Pulmonary artery endothelial cell (primary cell): ENCODE measurements around the gene C8G. TPM values are rescaled to one million over a fixed set of nuclear protein-coding genes. Genes with fewer than 3 reads are reported as not detected.
A peak's percentile ranks its signal among the peaks of the same experiment; 100 is the strongest.

Source experiments
- DNase-seq: peaks from one replicate; pipeline ENCODE4 v3.0.0-alpha.2; 2011; ENCODE audit warnings: low read depth, low spot score
- total RNA-seq: library from RNA; depleted of rRNA; stranded (reverse); fragments of >200 nt; gene quantifications from 2 replicates; pipeline ENCODE4 v1.2.3, GENCODE V29; 2014

Gene C8G
- total RNA-seq, 1 donor from 2014 or later = not detected

GRCh38 chr9:136982232-136983051, 37.4 kb downstream of the C8G start, which contains the start of gene LCNL1:
TSS of gene LCNL1 (plus strand) at chr9:136982993. CDS start at chr9:136983587, 594 bp downstream.
- no peak for DNase-seq

GRCh38 chr9:136983167-136983566, 38.1 kb downstream of the C8G start:
- no peak for DNase-seq

DNA sequence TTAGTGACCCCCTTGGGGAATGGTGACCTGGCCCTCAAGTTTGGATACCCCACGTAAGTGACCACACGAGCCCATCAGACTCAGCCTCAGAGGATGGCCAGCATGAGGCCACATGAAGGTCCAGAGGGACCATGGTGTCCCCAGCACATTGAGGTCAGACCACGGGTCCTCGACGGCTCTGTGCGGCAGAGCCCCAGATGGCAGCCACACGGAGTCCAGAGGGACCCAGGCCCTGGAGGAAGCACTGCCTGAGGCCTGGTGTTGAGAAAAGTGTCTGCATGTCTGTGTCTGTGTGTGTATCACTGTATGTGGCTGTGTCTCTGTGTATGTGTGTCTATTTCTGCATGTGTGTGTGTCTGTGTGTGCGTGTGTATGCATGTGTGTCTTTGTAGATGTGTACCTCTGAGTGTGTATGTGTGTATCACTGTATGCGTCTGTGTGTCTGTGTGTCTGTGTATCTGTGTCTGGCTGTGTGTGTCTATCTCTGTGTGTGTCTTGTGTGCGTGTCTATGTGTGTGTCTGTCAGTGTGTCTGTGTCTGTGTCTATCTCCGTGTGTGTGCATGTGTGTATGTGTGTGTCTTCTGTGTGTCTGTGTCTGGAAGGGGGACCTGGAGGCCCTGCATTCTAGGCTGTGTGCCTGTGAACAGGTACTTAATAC, 38.7 kb downstream of the C8G start:
- DNase-seq = no peak

DNA sequence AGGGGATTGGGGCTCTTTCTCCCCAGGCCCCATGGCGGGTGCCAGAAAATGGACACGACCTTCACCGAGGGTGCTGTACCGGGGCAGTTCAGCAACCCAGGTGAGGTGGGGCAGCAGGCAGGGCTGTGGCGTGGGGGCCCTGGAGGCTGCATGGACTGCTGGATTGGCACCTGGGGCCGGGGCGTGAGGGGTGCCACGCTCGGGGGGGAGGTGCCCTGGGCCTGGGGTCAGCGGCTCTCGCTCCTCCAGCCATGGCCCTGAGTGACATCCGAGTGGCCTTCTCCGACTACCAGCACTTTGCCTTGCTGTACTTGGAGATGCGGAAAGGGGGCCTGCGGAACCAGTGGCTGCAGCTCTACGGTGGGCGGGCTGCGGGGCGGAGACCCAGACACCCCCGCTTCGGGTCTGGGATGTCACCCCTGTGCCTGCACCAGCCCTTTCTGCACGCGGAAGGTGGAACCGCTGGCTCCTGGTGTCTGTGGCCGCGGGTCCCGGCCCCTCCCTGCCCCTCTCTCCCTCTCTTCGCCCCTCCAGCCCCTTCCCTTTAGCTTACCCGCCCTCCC, 39.5 kb downstream of the C8G start:
- no peak for DNase-seq

DNA sequence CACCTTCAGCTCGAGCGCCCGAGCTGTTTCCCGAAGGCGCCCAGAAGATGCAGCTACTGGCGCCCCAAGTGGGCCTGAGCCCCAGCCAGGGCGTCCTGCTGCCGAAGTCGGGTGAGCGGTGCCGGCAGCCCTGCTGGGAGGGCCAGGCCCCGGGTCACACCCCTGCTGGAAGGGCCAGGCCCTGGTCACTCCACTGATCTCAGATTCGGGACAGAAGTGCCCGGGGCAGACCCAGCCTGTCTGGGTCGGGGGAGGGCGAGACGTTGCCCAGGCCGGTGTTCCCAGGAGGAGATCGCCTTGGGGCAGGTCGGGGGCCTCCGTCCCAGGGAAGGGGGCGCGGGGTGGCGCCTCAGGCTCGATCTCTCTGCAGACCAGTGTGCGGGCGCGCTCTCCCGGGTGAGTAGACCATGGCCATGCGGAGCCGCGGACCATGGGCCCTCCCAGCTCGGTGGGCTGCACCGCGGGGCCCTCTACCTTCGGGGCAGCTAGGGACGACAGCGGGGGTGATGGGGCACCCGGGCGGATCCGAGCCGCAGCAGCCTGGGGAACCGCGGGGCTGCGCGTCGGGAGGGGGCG, 40.1 kb downstream of the C8G start:
- DNase-seq = no peak

- no peak for DNase-seq
Observed at GRCh38 chr9:136985853-136986252, 40.8 kb downstream of the C8G start.

GRCh38 chr9:136988872-136989271, 43.8 kb downstream of the C8G start:
- DNase-seq = no peak

DNA sequence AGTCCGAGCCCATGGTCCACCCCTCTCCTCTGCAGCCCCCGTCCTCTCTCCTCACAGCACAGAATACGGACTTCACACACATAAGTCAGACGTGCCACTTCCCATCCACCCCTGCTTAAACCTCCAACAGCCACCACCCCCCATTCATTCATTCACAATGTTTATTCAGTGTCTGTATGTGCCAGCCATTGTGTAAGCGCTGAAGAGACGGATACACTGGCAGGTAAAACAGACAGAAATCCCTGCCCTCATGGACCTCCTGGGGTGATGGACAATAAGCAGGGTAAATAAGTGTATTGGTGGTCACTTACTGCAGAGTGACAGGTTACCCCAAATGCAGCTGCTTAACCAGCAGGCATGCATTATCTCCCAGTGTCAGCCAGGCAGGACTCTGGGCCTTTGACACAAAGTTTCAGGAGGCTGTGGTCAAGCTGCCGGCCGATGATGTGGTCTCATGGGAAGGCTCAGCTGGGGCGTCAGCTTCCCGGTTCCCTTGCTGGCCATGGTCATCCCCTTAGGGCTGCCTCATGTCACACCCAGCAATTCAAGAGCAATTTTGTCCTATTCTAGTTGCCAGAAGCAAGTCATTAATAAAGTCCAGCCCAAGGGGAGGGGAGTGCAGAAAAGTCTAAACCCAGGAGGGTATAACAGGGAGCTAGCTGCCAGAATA, 45.3 kb downstream of the C8G start:
- DNase-seq = no peak

- peak; percentile 57 for DNase-seq
Observed at GRCh38 chr9:136991993-136992818, 47.2 kb downstream of the C8G start, which contains the start of gene PAXX. TSS of gene PAXX (plus strand) at chr9:136992422. CDS start at chr9:136992444, 22 bp downstream.

DNA sequence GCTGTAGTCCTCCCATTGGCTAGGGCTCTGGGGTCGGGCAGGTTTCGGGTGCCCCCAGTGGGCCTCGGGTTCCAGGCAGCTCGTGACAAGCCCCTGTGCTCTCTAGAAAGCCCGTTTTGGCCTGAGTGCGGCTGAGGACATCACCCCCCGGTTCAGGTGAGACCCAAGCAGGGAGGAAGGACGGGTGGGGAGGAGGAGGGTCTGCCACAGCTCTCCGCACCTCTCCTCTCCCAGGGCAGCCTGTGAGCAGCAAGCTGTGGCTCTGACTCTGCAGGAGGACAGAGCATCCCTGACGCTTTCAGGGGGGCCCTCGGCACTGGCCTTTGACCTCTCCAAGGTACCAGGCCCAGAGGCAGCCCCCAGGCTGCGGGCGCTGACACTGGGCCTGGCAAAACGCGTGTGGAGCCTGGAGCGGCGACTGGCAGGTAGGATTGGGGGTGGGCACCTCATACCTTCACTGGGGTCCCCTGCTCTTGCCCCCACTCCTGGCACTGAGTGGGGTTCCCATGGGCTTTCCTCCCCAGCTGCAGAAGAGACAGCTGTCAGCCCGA, 47.9 kb downstream of the C8G start:
- DNase-seq = no peak

GRCh38 chr9:136994180-136994887, 49.3 kb downstream of the C8G start:
- no peak for DNase-seq

DNA sequence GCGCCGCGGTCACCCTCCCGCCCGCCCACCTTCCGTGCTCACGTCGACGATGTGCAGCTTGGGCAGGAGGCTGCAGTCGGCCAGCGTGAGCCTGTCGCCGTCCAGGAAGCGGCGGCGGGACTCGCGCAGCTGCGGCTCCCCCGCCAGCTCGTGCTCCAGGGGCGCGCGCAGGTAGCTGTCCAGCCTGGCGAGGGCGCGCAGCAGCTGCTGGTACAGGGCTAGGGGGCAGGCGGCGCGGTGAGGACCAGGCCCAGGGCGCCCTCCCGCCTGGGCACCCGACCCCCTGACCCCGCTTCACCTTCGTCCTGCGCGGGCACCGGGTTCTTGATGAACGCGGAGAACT, 49.8 kb downstream of the C8G start:
- no peak for DNase-seq

- DNase-seq = no peak
Observed at GRCh38 chr9:136995362-136995761, 50.3 kb downstream of the C8G start.

DNA sequence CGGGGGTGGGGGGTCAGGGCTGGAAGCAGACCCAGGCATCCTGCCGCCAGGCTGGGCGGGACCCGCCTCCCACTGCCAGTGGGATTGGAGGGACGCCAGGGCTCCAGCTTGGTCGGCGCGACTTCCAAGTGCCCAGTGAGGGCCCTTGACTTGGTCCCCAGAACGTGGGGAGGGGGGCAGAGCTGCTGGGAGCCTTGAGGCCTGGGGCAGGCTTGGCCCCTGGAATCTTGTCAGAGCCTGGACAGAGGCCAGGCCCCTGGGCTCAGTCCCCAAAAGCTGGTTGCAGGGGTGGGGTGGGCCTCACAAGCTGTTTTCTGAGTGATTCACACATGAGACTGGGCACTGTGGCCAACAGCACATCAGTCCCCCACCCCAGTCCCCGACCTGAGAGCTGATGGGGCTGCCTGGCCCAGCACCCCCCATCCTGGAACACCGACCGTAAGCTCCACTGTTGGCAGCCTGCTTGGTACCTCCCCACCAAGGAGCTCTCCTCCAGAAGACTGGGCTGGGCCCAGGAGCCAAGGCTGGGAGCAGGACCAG, 50.8 kb downstream of the C8G start:
- DNase-seq = no peak

Other genes with a start within 250 kb of the C8G start
- 152 and 177 TPM in 2 replicates for gene DIPK1B, start 232.7 kb upstream of the C8G start, total RNA-seq
- under 0.01 TPM in 1 of 2 replicates, not detected in the other for gene LCN10, start 202.3 kb upstream of the C8G start, total RNA-seq
- not detected in 2 replicates for gene LCN6, start 196.7 kb upstream of the C8G start, total RNA-seq
- gene LCN8, start 187.0 kb upstream of the C8G start, total RNA-seq = not detected in 2 replicates
- not detected in 2 replicates for gene LCN15, start 180.7 kb upstream of the C8G start, total RNA-seq
- gene TMEM141, start 153.9 kb upstream of the C8G start, total RNA-seq = 47.5 and 73.2 TPM in 2 replicates
- 0.18 and 0.26 TPM in 2 replicates for gene CCDC183, start 148.9 kb upstream of the C8G start, total RNA-seq
- 85.5 and 96.1 TPM in 2 replicates for gene RABL6, start 137.3 kb upstream of the C8G start, total RNA-seq
- gene AJM1, start 102.8 kb upstream of the C8G start, total RNA-seq = 0.66 and 0.78 TPM in 2 replicates
- gene PHPT1, start 95.8 kb upstream of the C8G start, total RNA-seq = 150 and 171 TPM in 2 replicates
- gene MAMDC4, start 92.9 kb upstream of the C8G start, total RNA-seq = 0.86 and 2.1 TPM in 2 replicates
- gene EDF1, start 78.9 kb upstream of the C8G start, total RNA-seq = 279 and 309 TPM in 2 replicates
- 12.7 and 23.9 TPM in 2 replicates for gene TRAF2, start 58.7 kb upstream of the C8G start, total RNA-seq
- 171 and 182 TPM in 2 replicates for gene FBXW5, start 505 bp upstream of the C8G start, total RNA-seq
- not detected in 2 replicates for gene LCN12, start 7.0 kb downstream of the C8G start, total RNA-seq
- not detected in 2 replicates for gene PTGDS, start 32.3 kb downstream of the C8G start, total RNA-seq
- gene LCNL1, start 37.8 kb downstream of the C8G start, total RNA-seq = not detected in 2 replicates
- 17.8 and 18.0 TPM in 2 replicates for gene PAXX, start 47.2 kb downstream of the C8G start, total RNA-seq
- gene CLIC3, start 51.3 kb downstream of the C8G start, total RNA-seq = 0.33 and 0.46 TPM in 2 replicates
- gene ABCA2, start 83.0 kb downstream of the C8G start, total RNA-seq = 7.9 and 15.7 TPM in 2 replicates
- not detected in 2 replicates for gene FUT7, start 86.8 kb downstream of the C8G start, total RNA-seq
- gene NPDC1, start 100.9 kb downstream of the C8G start, total RNA-seq = 31.2 and 33.0 TPM in 2 replicates
- gene ENTPD2, start 108.8 kb downstream of the C8G start, total RNA-seq = not detected in 2 replicates
- 17.6 and 31.1 TPM in 2 replicates for gene SAPCD2, start 125.3 kb downstream of the C8G start, total RNA-seq
- gene UAP1L1, start 132.3 kb downstream of the C8G start, total RNA-seq = 15.4 and 17.0 TPM in 2 replicates
- gene MAN1B1, start 141.7 kb downstream of the C8G start, total RNA-seq = 58.1 and 76.7 TPM in 2 replicates
- gene DPP7, start 169.5 kb downstream of the C8G start, total RNA-seq = 73.7 and 133 TPM in 2 replicates
- gene GRIN1, start 193.9 kb downstream of the C8G start, total RNA-seq = 0.04 and 0.26 TPM in 2 replicates
- not detected in 2 replicates for gene LRRC26, start 224.8 kb downstream of the C8G start, total RNA-seq
- not detected in 2 replicates for gene TMEM210, start 226.8 kb downstream of the C8G start, total RNA-seq
- gene ANAPC2, start 243.3 kb downstream of the C8G start, total RNA-seq = 24.4 and 30.5 TPM in 2 replicates
- 107 and 115 TPM in 2 replicates for gene SSNA1, start 243.4 kb downstream of the C8G start, total RNA-seq